Transverse colon (tissue), 3 donors: ENCODE measurements around the gene CCDC134.

Experiments used
- POLR2A ChIP-seq: fragments of 450-650 bp; IDR thresholded peaks from one replicate; pipeline ENCODE4 v1.6.1; 2016; ENCODE audit warnings: antibody characterized with exemption, mild to moderate bottlenecking, moderate library complexity
- TF ChIP-seq, protein P1 (sequence below), 5 experiments: fragments of 200-600 bp in 3 of 5; fragments of 450-650 bp in 2 of 5; sonication (generic) in 3 of 5; IDR thresholded peaks; 1 replicate in 2 of 5; 2 replicates in 3 of 5; pipeline ENCODE4 v1.5.1; 2016 to 2017; ENCODE audit warnings: antibody characterized with exemption in 5 of 5, inconsistent platforms in 3 of 5, mild to moderate bottlenecking in 2 of 5, moderate library complexity in 1 of 5

DNA sequence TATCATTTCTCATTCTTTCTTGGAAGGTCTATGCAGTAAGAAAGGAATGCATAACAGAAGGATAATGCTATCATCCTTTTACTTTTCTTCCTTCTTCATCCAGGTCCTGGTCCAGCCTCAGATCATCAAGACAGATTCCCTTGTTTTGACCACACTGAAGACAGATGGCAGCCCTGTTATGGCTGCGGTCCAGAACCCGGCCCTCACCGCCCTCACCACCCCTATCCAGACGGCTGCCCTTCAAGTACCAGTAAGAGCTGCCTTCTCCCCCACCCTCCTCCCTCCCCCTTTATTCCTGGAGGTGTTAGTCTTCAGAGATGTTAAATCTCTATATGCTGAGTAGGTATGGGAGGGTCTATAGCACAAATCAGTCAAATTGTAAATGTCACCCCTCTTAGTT is 70.3 kb downstream of the CCDC134 start:
- TF ChIP-seq, protein P1, sequence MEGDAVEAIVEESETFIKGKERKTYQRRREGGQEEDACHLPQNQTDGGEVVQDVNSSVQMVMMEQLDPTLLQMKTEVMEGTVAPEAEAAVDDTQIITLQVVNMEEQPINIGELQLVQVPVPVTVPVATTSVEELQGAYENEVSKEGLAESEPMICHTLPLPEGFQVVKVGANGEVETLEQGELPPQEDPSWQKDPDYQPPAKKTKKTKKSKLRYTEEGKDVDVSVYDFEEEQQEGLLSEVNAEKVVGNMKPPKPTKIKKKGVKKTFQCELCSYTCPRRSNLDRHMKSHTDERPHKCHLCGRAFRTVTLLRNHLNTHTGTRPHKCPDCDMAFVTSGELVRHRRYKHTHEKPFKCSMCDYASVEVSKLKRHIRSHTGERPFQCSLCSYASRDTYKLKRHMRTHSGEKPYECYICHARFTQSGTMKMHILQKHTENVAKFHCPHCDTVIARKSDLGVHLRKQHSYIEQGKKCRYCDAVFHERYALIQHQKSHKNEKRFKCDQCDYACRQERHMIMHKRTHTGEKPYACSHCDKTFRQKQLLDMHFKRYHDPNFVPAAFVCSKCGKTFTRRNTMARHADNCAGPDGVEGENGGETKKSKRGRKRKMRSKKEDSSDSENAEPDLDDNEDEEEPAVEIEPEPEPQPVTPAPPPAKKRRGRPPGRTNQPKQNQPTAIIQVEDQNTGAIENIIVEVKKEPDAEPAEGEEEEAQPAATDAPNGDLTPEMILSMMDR (IDR thresholded peaks at IDR 0.05) = no peak
- TF ChIP-seq POLR2A = no peak
